Ishikawa (cell line): ENCODE results near the gene RET.

Experiments used
- RAD21 ChIP-seq: IDR thresholded peaks from 2 replicates; pipeline ENCODE4 v1.6.1; 2012; ENCODE audit warnings: low read depth
- TAF1 ChIP-seq: IDR thresholded peaks from 2 replicates; pipeline ENCODE4 v1.6.1; 2012; ENCODE audit warnings: low read depth, mild to moderate bottlenecking
- YY1 ChIP-seq: IDR thresholded peaks from 2 replicates; pipeline ENCODE4 v1.6.1; 2012; ENCODE audit warnings: low read depth
- ZBTB7A ChIP-seq: IDR thresholded peaks from 2 replicates; pipeline ENCODE4 v1.6.1; 2012; ENCODE audit warnings: low read depth
- TF ChIP-seq, protein P1 (sequence below): IDR thresholded peaks from 2 replicates; pipeline ENCODE4 v1.6.1; 2012

DNA sequence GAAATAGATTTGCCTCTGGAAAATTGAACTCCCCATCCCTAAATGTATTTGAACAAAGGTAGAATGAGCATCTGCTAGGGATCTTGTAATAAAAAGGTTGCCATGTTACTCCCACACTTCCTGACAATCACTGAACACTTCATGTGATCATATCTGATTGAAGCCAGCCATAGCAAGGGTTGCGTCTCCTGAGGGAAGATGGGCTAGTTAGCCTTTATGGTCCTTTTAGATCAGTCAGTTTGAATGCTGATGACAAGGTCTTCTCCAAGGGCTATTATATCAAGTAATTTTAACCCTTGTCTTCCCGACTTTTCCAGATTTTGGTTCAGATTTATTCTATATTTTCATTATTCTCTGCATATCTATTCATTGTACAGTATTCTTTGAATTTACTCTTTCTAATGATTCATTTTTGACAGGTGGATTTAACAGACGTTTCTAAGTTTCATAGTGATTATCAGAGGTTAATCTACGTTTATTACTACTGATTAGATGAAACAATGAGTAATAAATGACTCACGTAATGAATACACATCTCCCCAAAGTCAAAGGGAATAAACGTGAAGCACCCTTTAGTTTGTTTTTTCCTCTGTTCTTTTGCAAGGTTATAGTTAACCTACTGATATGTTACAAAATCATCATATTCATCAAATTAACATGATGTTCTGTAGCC is 89.5 kb downstream of the RET start:
- TF ChIP-seq ZBTB7A (no peak), YY1 (no peak), RAD21 (no peak), TAF1 (no peak)
- TF ChIP-seq, protein P1, sequence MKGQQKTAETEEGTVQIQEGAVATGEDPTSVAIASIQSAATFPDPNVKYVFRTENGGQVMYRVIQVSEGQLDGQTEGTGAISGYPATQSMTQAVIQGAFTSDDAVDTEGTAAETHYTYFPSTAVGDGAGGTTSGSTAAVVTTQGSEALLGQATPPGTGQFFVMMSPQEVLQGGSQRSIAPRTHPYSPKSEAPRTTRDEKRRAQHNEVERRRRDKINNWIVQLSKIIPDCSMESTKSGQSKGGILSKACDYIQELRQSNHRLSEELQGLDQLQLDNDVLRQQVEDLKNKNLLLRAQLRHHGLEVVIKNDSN = no peak
